NCI-H1694 treated with DMSO at 0.1 percent for 48 hours (cell line): ENCODE results near the gene TAB2.
"Not testable (repeated sequence)": the region's sequence is repeated elsewhere in the genome, so short reads cannot be mapped to it uniquely, and the experiment has no call there.

Experiments
- DNase-seq: peaks from one replicate; lab custom pipeline; 2025; lab: John Stamatoyannopoulos, UW

The TAB2 gene

GRCh38 chr6:149444360-149445094 lies 127.0 kb downstream of the TAB2 start:
- not testable (repeated sequence) for DNase-seq

- DNase-seq = no peak
Observed at GRCh38 chr6:149445095-149445466, 127.6 kb downstream of the TAB2 start.

- DNase-seq = no peak
Observed at GRCh38 chr6:149445573-149445972, 128.1 kb downstream of the TAB2 start.

GRCh38 chr6:149446791-149447376 lies 129.4 kb downstream of the TAB2 start:
- no peak for DNase-seq

DNA sequence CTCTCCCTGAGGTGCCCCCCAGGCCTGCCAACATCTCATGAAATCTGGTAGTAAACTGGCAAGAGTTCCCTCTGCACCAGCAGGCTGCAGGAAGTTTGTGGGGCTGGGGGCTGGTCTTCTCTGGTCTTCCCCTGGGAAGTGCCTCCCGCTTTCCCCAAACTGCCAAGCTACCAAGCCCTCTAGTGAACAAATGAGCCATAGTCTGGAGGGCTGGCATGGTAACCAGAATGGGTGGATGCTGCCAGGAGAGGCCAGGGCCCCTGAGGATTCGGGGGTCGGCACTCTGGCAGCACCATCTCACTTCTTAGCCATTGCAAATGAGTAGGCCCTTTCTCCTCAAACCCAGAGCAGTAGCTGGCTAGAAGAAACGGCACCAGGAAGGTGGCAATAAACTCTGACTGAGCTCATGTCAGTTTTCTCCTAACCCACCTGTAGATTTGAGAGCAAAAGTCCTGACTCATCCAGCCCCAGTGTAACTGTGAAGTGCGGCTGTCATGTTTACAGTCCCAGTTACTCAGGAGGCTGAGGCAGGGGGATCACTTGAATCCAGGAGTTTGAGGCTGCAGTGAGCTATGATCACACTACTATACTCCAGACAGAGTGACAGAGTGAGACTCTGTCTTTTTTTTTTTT lies 131.4 kb downstream of the TAB2 start:
- DNase-seq = no peak

DNA sequence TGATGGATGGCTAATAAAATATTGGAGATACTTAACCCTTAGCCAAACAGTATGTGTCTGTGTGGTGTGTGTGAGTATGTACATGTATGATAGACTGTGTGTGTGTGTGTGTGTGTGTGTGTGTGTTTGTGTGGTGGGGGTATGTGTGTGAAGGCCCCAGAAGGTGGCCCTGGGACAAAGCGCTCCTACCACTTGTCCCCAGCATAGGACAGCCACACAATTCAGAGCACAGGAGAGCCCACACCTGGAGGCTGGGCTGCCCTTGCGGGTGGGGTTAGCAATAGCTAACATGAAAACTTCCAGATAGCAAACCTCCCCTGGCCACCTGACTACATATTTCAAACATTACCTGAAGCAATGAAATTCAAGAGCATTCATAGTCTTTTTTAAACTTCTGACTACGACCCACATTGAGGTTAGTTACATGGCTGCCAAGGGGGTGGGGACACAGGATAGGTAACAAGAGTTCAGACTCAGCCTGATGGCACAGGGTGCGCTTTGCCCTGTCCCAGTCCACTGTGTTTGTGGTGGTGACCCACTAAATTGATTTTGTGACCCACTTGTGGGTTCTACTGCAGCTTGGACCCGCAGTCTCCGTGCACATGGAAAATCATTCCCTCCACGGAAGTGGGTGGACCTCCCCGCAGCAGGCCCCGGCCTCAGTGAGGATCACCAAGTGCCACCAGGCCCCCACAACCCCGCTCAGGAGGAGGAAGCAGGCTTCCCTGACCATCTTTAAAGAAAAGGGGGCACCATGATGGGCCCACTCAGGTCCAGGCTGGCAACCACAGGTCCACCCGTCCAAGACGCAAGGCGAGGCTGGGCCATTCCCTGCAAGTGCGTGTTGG lies 132.5 kb downstream of the TAB2 start:
- DNase-seq = no peak

DNA sequence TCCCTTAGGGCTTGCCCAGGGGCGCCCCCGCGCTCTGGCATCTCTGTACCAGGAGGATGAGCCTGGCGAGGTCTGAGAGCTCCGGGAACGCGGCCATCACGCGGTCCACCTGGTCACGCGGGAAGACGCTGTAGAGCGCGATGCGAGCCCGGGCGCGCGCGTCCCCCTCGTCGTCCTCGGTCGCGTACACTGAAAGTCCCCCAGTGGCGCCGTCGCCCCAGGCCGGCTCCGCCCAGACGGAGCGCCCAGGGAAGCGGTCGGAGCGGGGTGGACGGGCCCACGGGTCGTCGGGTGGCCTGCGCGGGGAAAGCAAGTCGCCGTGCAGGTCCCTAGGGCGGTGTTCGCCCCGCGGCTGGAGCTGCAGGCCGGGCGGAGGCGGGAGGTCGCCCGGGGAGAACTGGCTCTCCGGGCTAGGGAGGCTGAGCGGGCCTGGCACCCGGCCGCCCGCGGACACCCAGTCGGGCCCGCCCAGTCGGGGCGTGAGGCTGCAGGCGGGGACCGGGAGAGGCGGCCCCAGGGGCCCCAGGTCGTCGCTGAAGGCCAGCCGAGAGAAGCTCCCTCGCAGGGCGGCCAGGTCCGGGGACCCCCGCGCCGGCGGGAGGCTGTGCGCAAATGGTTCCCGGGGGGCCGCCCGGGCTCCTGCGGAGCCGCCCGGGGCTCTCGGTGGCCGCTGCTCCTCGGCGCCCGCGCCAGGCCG lies 133.3 kb downstream of the TAB2 start:
- no peak for DNase-seq

GRCh38 chr6:149451376-149452036 lies 134.0 kb downstream of the TAB2 start:
- DNase-seq = no peak

DNA sequence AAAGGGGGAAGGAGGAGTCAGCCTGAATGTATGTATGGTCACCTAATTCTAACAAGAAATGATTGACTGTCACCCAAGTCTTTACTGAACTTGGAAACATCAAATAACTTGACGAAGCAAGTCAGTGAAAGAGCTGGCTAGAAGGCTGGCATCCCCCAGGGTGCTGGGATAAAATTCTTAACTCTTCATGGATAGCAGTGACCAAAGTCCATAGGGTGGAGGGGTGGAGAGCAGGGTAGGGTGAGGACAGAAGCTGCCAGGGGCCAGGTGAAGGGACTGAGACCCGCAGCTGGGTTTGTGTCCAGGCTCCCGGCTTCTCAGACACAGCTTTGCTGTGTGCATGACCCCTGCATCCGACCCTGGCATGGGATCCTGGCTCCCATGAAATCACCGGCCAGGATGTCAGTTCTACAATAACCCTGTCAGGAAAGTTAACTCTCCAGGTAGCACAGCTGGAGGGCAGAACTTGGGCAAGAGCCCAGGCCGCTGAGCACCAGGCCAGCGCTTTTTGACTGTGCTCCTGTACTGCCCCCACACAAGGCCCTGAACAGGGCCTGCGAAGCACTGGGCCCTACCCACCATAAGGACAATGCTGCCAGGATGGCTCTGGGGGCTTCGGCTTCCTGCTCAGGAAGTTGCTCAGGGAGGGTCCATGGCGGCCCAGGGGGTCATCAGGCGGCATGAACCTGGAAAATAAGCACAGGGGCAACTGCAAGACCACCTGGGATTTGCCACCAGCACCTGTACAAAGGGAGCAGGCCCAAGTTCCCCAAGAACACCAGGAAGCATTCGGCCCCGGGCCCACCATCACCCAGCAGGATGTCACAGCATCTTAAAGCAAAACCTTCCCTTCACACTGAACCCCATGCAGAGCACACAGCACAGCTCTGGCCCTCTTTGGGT lies 134.8 kb downstream of the TAB2 start:
- no peak for DNase-seq

DNA sequence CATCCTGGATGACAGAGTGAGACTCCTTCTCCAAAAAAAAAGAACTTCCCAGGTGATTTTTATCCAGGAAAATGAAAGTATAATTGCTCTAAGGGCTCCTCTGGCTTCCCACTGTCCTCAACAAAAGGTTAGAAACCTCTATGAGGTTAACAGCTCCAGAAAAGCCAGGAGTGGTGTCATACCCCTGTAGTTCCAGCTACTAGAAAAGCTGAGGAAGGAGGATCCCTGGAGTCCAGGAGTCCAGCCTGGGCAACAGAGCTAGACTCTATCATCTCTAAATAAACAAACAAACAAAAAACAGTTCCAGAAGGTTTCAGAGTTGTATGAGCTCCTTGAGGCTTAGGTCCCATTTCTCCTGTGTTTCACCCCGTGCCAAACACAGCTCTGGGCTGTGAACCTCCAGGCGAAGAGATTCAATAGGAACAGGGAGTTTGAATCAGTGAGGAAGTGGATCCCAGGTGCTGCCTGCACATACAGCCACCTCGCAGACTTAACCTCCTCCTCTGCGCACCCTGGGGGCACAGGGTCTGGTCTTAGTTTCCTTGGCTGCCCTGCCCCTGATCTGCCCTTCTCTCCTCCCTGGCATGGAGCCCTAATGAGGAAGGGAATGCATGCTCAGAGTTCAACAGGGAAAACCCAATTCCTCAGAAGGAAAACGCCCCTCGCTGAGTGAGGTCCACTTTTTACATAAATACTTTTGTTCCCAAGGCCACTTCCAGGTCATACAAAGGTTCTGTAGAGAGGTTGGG lies 136.3 kb downstream of the TAB2 start:
- no peak for DNase-seq

DNA sequence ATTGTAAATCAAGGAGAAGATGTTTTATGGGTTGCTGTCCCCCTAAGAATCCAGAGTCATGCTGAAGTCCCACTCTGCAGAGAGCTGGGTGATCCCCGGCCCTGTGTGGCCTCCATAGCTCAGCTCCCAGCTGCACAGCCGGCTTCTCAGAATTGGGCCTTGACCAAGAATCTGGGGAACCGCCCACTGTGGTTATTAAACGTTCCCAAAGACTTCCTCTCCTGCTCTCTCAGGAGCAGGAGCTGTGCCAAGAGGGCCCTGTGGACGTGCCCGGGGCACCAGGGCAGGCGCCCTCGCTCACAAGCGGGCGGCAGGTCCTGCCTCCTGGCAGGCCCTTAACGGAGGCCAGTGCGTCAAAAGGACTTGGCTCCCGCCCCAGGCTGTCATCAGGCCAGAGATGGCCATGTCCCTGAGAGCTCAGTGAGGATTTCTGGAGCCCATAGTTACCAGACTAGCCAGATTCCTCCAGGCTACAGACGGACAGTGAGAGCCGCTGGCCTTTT lies 136.9 kb downstream of the TAB2 start:
- DNase-seq = no peak

- no peak for DNase-seq
Observed at GRCh38 chr6:149455031-149455732, 137.7 kb downstream of the TAB2 start.

- DNase-seq = no peak
Observed at GRCh38 chr6:149456311-149457021, 139.0 kb downstream of the TAB2 start.

DNA sequence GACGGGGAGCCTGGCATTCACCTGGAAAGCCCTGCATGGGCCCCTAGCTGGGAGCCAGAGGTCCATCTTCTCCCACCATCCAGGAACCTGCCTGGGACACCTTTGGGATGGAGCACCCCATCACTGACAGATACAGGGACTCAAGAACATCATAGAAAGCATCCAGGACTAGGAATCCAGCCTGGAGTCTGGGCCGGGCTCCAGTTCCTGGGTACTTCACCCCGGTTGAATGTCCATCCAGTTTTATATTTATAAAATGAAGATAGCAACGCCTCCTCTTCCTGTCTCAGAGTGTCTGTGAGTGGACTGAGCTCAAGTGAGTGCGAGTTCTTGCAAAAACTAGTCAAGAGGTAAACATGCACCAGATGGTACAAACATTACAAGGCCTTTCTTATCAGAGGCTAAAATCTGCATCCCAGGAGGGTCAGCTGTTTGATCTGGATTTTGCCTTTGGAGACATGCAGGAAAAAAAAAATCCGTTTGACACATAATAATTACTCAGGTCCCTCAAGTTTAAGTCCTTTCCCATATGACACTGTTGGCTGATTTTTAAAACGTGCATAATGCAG lies 139.9 kb downstream of the TAB2 start:
- no peak for DNase-seq

- DNase-seq = no peak
Observed at GRCh38 chr6:149458196-149458595, 140.7 kb downstream of the TAB2 start.

- no peak for DNase-seq
Observed at GRCh38 chr6:149458806-149459205, 141.3 kb downstream of the TAB2 start.

- no peak for DNase-seq
Observed at GRCh38 chr6:149459761-149460160, 142.2 kb downstream of the TAB2 start.

DNA sequence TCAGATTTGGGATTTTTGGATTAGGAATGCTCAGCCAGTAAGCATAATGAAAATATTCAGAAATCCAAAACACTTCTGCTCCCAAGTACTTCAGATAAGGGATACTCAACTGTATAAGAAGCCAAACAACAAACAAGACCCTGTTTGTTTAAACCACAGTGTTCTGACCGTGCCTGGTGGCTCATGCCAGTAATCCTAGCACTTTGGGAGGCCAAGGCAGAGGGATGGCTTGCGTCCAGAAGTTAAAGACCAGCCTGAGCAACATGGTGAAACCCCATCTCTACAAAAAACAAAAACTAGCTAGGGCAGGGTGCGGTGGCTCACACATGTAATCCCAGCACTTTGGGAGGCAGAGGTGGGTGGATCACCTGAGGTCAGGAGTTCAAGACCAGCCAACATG lies 142.7 kb downstream of the TAB2 start:
- not testable (repeated sequence) for DNase-seq
